ENCODE data around the gene UBL4A. TPM values are rescaled to one million over a fixed set of nuclear protein-coding genes. Genes with fewer than 3 reads are reported as not detected.
"Not testable (repeated sequence)": the region's sequence is repeated elsewhere in the genome, so short reads cannot be mapped to it uniquely, and the experiment has no call there.

Gene UBL4A
- total and polyA plus RNA-seq, 8 donors = 8.0 to 50.1 (median 27.3) TPM

- 77 to 89% (median 81%) methylated on average over 6 to 8 of the region's 8 CpGs for WGBS, 5 donors
Observed at GRCh38 chrX:154502098-154502497, 15.7 kb upstream of the UBL4A start.

GRCh38 chrX:154501423-154501822, 15.0 kb upstream of the UBL4A start:
- H3K27me3 ChIP-seq; H3K27ac ChIP-seq; intact Hi-C loops (cut with DNase I; ENCODE audit: low total_unique reads); H3K4me1 ChIP-seq; DNase-seq; H3K9me3 ChIP-seq; H3K4me3 ChIP-seq: not testable (repeated sequence)
- H3K36me3 ChIP-seq = peaks cover 0 to 16% (median 15%) of the 10 kb centered on the region in 4 donors
- 77 to 90% (median 87%) methylated on average over 7 of the region's 7 CpGs for WGBS, 5 donors

More at GRCh38 chrX:154502098-154502497, 15.7 kb upstream of the UBL4A start:
- Histone ChIP-seq H3K4me1 (no peaks in the 10 kb centered on the region), H3K9me3 (no peaks in the 10 kb centered on the region), H3K27me3 (no peaks in the 10 kb centered on the region), H3K27ac (no peak overlapping the region), H3K36me3 (peaks cover 0 to 23% (median 22%) of the 10 kb centered on the region in 4 donors), H3K4me3 (no peak overlapping the region)
- intact Hi-C loops (cut with DNase I; ENCODE audit: low total_unique reads) = no loop called here
- TF ChIP-seq POLR2AphosphoS5 (IDR thresholded peaks at IDR 0.05) = no peak
- TF ChIP-seq EP300 (IDR thresholded peaks at IDR 0.05) = no peak
- TF ChIP-seq, protein P1, sequence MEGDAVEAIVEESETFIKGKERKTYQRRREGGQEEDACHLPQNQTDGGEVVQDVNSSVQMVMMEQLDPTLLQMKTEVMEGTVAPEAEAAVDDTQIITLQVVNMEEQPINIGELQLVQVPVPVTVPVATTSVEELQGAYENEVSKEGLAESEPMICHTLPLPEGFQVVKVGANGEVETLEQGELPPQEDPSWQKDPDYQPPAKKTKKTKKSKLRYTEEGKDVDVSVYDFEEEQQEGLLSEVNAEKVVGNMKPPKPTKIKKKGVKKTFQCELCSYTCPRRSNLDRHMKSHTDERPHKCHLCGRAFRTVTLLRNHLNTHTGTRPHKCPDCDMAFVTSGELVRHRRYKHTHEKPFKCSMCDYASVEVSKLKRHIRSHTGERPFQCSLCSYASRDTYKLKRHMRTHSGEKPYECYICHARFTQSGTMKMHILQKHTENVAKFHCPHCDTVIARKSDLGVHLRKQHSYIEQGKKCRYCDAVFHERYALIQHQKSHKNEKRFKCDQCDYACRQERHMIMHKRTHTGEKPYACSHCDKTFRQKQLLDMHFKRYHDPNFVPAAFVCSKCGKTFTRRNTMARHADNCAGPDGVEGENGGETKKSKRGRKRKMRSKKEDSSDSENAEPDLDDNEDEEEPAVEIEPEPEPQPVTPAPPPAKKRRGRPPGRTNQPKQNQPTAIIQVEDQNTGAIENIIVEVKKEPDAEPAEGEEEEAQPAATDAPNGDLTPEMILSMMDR (IDR thresholded peaks at IDR 0.05) = no peak
- no peak for TF ChIP-seq POLR2A (IDR thresholded peaks at IDR 0.05)
- no peak for DNase-seq

DNA sequence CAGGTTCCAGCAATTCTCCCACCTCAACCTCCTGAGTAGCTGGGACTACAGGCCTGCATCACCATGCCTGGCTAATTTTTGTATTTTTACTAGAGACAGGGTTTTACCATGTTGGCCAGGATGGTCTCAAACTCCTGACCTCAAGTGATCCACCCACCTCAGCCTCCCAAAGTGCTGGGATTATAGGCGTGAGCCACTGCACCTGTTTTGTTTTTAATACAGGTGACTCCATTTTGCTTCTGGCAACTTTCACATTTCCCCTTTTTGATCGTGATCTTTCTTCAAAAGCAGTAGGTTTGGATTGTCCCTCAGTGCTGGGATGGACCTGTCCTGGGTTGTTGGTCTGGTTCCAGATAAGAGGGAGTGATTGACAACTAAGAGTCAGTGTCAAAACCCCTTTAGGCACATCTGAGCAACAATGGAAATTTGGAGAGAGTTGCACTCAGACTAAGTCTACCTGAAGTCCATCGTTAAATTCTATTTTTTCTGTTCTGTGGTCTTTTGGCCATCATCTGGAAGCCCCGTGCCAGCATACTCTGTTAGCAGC, 10.2 kb upstream of the UBL4A start:
- H3K4me3 ChIP-seq; H3K9me3 ChIP-seq; H3K4me1 ChIP-seq; intact Hi-C loops (cut with DNase I; ENCODE audit: low total_unique reads); H3K27ac ChIP-seq; H3K27me3 ChIP-seq; DNase-seq; H3K36me3 ChIP-seq: not testable (repeated sequence)
- 63 to 94% (median 82%) methylated on average over 4 of the region's 4 CpGs for WGBS, 5 donors

- 77 to 89% (median 80%) methylated on average over 6 of the region's 6 CpGs for WGBS, 5 donors
- intact Hi-C loops (cut with DNase I; ENCODE audit: low total_unique reads) = no loop called here
- no peak overlapping the region for H3K27ac ChIP-seq
Observed at GRCh38 chrX:154495472-154495922, 9.1 kb upstream of the UBL4A start.

GRCh38 chrX:154494715-154495114, 8.3 kb upstream of the UBL4A start:
- no peak overlapping the region for H3K27ac ChIP-seq
- H3K4me3 ChIP-seq = no peak overlapping the region
- no peak for DNase-seq
- no peaks in the 10 kb centered on the region for H3K36me3 ChIP-seq
- H3K27me3 ChIP-seq = no peaks in the 10 kb centered on the region
- WGBS, 5 donors = 63 to 82% (median 69%) methylated on average over 2 to 3 of the region's 3 CpGs
- no peaks in the 10 kb centered on the region for H3K9me3 ChIP-seq
- H3K4me1 ChIP-seq = peaks cover 0 to 9% (median under 1%) of the 10 kb centered on the region in 4 donors
- intact Hi-C loops (cut with DNase I; ENCODE audit: low total_unique reads) = no loop called here
- TF ChIP-seq POLR2A (IDR thresholded peaks at IDR 0.05) (no peak), EP300 (IDR thresholded peaks at IDR 0.05) (no peak), POLR2AphosphoS5 (IDR thresholded peaks at IDR 0.05) (no peak)
- TF ChIP-seq, protein P1 (IDR thresholded peaks at IDR 0.05) = no peak

More at GRCh38 chrX:154495472-154495922, 9.1 kb upstream of the UBL4A start:
- no peak for DNase-seq
- no peak overlapping the region for H3K4me3 ChIP-seq
- peaks cover 0 to 6% (median 0%) of the 10 kb centered on the region in 4 donors for H3K4me1 ChIP-seq
- H3K27me3 ChIP-seq = no peaks in the 10 kb centered on the region
- no peak for TF ChIP-seq POLR2AphosphoS5 (IDR thresholded peaks at IDR 0.05)
- TF ChIP-seq POLR2A (IDR thresholded peaks at IDR 0.05) = no peak
- TF ChIP-seq EP300 (IDR thresholded peaks at IDR 0.05) = no peak
- TF ChIP-seq, protein P1 (IDR thresholded peaks at IDR 0.05) = no peak
- H3K9me3 ChIP-seq = no peaks in the 10 kb centered on the region
- no peaks in the 10 kb centered on the region for H3K36me3 ChIP-seq
